ENCODE measurements around the gene ERC2.

- TF ChIP-seq POLR2A (IDR thresholded peaks at IDR 0.05; ENCODE audit: low read depth, low read length) = no peak
- TF ChIP-seq SPI1 (IDR thresholded peaks at IDR 0.05; ENCODE audit: low read depth, low read length) = no peak
- no peak for TF ChIP-seq PAX5 (IDR thresholded peaks at IDR 0.05; ENCODE audit: insufficient read depth, low read length, severe bottlenecking)
- TF ChIP-seq TAF1 (IDR thresholded peaks at IDR 0.05; ENCODE audit: low read depth, low read length) = no peak
- TF ChIP-seq POLR2AphosphoS5 (IDR thresholded peaks at IDR 0.05; ENCODE audit: low read depth, low read length) = no peak
- TF ChIP-seq POU2F2 (IDR thresholded peaks at IDR 0.05; ENCODE audit: low read depth, low read length) = no peak
Observed at GRCh38 chr3:56257826-56258225, 210.4 kb downstream of the ERC2 start.
